HG02938 (cell line): ENCODE data around the gene SRMS.

Experiments
- ATAC-seq: cut with Tn5 transposase; IDR thresholded peaks from one replicate; pipeline ENCODE4 v1.9.1; 2021; ENCODE audit warnings: mild to moderate bottlenecking, moderate library complexity; ENCODE audit not compliant: unreplicated experiment

Gene SRMS

DNA sequence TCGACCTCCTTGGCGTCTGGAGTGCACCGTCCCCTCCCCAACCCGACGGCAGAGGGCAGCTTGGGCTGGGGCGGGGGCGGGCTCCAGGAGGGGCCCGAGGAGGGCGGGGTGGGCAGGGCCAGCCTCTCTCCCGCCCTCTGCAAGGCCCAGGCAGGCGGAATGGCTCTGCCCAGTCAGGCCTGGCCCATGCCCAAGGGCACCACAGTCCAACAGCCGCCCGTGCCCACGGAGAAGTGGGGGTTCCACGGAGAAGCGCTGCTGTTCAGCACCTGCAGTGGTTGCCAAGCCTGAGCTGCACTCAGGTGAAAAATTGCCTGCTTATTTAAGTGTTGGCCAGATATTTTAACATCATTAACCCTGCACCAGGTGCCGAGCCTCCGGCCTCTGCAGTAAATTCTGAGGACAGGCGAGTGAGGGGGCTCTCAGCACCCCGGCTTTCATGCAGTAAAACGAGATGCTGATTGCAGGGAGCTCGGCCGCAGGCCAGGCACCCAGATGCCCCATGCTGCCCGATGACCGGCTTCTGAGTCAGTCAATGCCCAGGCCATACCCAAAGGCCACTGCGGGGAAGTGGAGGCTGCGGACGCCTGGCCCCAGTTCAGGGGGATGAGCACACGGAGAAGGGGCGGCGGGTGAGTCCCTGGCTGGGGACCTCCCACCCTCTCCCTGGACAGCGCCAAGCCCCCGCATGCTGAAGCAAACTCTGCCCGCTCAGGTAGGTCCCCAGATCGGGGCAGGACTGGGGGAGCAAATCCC is at the start of gene SRMS:
Gene SRMS (minus strand): TSS at position 25 of the 756 bp plus-strand sequence. CDS start 286 bp downstream, outside the sequence.
- ATAC-seq: no peak

- no peak for ATAC-seq
Measured at GRCh38 chr20:63596423-63596822, 48.9 kb upstream of the SRMS start.

DNA sequence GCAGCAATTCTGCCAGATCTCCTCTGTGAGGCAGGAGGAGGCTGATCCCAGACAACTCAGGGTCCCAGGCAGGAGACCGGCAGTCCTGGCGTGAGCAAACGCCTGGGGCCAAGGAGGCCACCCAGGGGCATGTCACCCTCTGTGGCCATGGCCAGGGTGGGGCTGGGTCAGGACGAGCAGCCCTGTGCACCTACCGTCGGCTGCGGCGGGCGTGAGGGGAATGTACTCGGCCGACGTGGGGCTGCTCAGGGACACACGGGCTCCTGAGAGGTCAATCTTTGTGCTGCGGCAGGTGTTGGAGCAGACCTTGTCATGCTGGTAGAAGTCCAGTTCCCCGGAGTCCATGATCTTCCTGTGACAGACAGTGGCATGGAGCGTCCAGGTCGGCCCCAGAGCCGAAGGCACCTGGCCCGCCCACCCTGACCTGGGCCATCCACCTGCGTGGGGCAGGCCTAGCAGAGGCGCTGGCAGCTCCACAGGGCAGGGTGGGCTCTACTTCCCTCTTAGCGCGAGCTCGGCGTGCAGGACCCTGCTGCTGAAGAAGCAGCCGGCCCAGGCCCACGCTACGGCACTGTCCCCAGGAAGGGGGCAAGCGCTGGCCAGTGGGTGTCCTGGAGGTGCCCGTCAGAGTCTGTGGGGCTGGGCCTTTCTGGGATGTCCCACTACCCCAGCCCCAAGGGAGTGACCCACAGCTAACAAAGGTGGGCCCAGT is 48.0 kb upstream of the SRMS start:
- no peak for ATAC-seq

GRCh38 chr20:63594043-63594561 is 46.6 kb upstream of the SRMS start:
- no peak for ATAC-seq

DNA sequence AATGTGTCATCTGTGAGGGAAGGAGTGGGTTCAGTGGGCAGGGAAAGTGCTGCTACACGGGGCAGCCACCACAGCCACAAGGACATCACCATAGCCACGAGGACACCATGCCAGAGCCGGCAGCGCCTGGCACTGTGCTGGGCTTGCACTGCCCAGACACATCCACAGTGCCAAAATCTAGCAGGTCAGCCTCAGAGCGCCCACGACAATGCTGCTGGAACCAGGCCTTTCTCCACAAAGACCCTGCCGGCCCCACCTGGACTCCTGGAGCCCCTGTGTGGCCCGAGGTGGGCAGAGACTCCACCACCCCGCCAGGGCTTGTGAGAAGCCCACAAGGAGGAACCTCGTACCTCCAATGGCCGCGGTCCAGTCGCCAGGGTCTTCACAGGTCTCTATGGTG is 45.1 kb upstream of the SRMS start:
- ATAC-seq: no peak

DNA sequence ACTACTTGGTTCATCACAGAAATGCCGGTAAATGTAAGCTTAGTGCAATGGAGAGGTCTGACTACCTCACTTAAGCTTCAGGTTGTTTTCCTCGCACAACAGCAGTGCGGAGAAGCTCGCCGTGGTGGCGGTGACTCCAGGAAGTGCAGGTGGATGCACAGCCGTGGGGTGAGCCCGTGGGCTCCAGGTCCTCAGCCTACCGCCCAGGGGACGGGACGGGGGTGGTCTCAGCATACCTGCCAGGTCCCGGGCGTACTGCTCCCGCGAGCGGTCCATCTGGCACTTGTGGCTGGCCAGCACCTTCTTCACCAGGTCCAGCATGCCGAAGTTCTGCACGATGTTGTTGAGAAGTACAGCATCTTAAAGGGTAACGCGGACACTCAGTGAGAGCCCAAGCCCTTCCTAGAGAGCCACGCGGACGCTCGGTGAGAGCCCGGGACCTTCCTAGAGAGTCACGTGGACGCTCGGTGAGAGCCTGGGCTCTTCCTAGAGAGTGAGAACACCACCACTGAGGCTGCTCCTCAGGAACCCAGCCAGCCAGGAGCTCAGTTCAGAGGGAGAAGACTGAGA is 44.3 kb upstream of the SRMS start:
- ATAC-seq: no peak

DNA sequence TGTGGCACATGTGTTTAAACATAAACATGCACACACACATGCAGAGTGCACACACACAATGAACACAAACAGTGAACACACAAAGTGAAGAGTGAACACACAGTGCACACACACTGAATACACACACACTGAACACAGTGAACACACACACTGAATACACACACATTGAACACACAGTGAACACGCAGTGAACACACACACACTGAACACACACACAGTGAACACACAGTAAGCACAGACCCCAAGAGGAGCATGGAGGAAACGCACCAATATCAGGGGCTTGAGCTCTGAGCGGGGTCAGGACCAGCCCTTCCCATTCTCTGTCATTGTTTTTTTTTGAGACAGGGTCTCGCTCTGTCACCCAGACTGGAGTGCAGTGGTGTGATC is 43.6 kb upstream of the SRMS start:
- no peak for ATAC-seq

GRCh38 chr20:63590218-63591146 is 42.9 kb upstream of the SRMS start:
- ATAC-seq: no peak

GRCh38 chr20:63589261-63590217 is 42.0 kb upstream of the SRMS start:
- no peak for ATAC-seq

GRCh38 chr20:63588641-63589041 is 41.1 kb upstream of the SRMS start:
- ATAC-seq: no peak

DNA sequence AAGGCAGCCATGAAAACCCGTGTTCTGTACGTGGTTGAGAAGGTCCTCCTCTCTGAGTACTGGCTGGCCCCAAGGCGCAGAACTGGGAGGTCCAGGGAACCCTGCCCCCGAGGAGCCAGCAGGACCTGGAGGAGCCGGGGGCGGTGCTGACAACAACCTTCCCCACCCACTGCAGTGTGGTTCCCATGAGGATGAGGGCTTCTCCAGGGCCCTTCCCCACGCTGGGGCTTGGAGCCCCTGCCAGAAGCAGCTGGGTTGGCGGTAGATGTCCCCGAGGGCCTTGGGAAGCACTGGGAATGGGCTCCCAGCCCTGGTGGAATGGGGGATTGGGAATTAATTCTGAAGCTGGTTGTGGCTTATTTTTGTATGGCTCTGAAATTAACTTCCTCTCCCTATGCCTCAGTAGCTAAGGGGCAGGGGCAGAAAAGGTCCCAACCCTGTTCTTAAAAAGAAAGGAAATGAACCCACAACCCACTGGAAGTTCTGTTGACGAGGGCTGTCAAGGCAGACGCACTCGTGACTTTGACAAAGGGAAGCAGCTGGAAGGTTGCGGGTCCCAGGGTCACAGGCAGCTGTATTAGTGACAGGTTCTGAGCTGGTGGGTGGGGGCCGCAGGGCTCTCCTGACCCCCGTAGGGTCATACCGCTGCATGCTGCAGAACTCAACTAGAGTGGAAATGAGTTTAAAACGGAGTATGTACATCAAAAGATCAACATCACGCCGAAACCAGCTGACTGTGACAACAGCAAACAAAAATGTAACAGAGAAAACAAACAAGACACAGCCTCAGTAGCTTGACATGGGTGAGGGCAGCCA is 40.4 kb upstream of the SRMS start:
- ATAC-seq: no peak

- ATAC-seq: no peak
Measured at GRCh38 chr20:63587256-63587655, 39.7 kb upstream of the SRMS start.

GRCh38 chr20:63586797-63587196 is 39.2 kb upstream of the SRMS start:
- no peak for ATAC-seq

- ATAC-seq: no peak
Measured at GRCh38 chr20:63585616-63586565, 38.3 kb upstream of the SRMS start.

- no peak for ATAC-seq
Measured at GRCh38 chr20:63582382-63583063, 35.0 kb upstream of the SRMS start.

GRCh38 chr20:63580796-63581461 is 33.4 kb upstream of the SRMS start:
- ATAC-seq: no peak
